ENCODE results near the gene TNFRSF4. TPM values are rescaled to one million over a fixed set of nuclear protein-coding genes. Genes with fewer than 3 reads are reported as not detected.

The TNFRSF4 gene
- total and polyA plus RNA-seq, 10 of the 15 experiments (the other 5 are each of a cell fraction or from before 2014, with no cell fraction given), result 0.05 to 7.3 (median 2.5) TPM; not detected in 1

- ChIA-PET POLR2A (no interaction called here), SMC1A (ENCODE audit: uncharacterized antibody, unreplicated experiment) (no interaction called here), RAD21 (ENCODE audit: unreplicated experiment) (no interaction called here), CTCF (no interaction called here)
- no peak for DNase-seq (ENCODE audit: low read depth, low spot score)
- Histone ChIP-seq H3K9me3 (replicated peaks; ENCODE audit: control insufficient read depth, insufficient read depth, low read length) (peaks cover 2% of the 10 kb centered on the region; the same call in 1 of the 3 replicates), H3K9ac (ENCODE audit: control insufficient read depth, insufficient read depth, low read length) (no peak overlapping the region), H3K79me2 (ENCODE audit: control insufficient read depth, insufficient read depth, low read length) (no peaks in the 10 kb centered on the region), H4K20me1 (ENCODE audit: control insufficient read depth, insufficient read depth) (no peaks in the 10 kb centered on the region), H3K4me1 (ENCODE audit: control insufficient read depth, insufficient read depth, low read length) (no peaks in the 10 kb centered on the region), H2AFZ (ENCODE audit: control insufficient read depth, low read depth, low read length) (no peak overlapping the region), H3K4me3 (no peak overlapping the region), H3K36me3 (ENCODE audit: control insufficient read depth in 2 of 2, insufficient read depth in 2 of 2, low read length in 1 of 2) (no peaks in the 10 kb centered on the region), H3K27me3 (replicated peaks in 1 of 2; ENCODE audit: control insufficient read depth in 2 of 2, insufficient read depth in 2 of 2, low read length in 1 of 2) (no peaks in the 10 kb centered on the region), H3K4me2 (ENCODE audit: control insufficient read depth, insufficient read depth) (no peak overlapping the region), H3K27ac (ENCODE audit: control insufficient read depth, insufficient read depth) (no peak overlapping the region)
- TF ChIP-seq ZSCAN29 (IDR thresholded peaks at IDR 0.05) (no peak), POLR2AphosphoS5 (IDR thresholded peaks at IDR 0.05; ENCODE audit: low read length) (no peak), NR2F1 (conservative IDR thresholded peaks at IDR 0.05) (no peak), PML (IDR thresholded peaks at IDR 0.05; ENCODE audit: low read length) (no peak), HCFC1 (IDR thresholded peaks at IDR 0.05; ENCODE audit: low read length) (no peak), JUND (IDR thresholded peaks at IDR 0.05; ENCODE audit: low read depth, low read length) (no peak), FOS (IDR thresholded peaks at IDR 0.05; ENCODE audit: borderline replicate concordance, extremely low read depth, insufficient read length) (no peak), PBX3 (IDR thresholded peaks at IDR 0.05; ENCODE audit: insufficient replicate concordance, low read depth, low read length) (no peak), CHD1 (IDR thresholded peaks at IDR 0.05; ENCODE audit: low read depth, low read length) (no peak), EGR1 (IDR thresholded peaks at IDR 0.05; ENCODE audit: borderline replicate concordance in 1 of 2, low read depth in 2 of 2, low read length in 2 of 2) (no peak)
- no TSS peak for BruUV-seq (replicated peaks)
- in situ Hi-C loops (cut with MboI), result no loop called here
- intact Hi-C loops (cut with micrococcal nuclease; ENCODE audit: unreplicated experiment), result no loop called here
- no peak for ATAC-seq
- 78% methylated on average over 3 of the region's 8 CpGs for WGBS (ENCODE audit: insufficient coverage, insufficient replicate concordance, low lambda C conversion rate, missing lambda C conversion rate)
- no peak for FAIRE-seq
These were observed 16.8 kb downstream of the TNFRSF4 start for GRCh38 chr1:1197188-1197500.
